ENCODE data around the gene SYNPO2.

- TF ChIP-seq CTCF (conservative IDR thresholded peaks at IDR 0.05 in 1 of 2, IDR thresholded peaks at IDR 0.05 in 1 of 2; ENCODE audit: extremely low read depth in 1 of 2, insufficient read depth in 1 of 2, low read depth in 1 of 2, low read length in 2 of 2) (no peak), EZH2 (IDR thresholded peaks at IDR 0.05; ENCODE audit: borderline replicate concordance, low read length) (no peak)
Observed at GRCh38 chr4:118947095-118947494, 58.4 kb downstream of the SYNPO2 start.

All from mammary epithelial cell (primary cell).